ENCODE data around the gene ZDHHC14.

ZDHHC14 gene

GRCh38 chr6:157505912-157506491, 125.0 kb downstream of the ZDHHC14 start:
- Histone ChIP-seq H3K27ac (ENCODE audit: low read length) (no peak overlapping the region), H3K9ac (ENCODE audit: low read length in 2 of 2) (no peak overlapping the region), H3K27me3 (ENCODE audit: control insufficient read depth in 1 of 2, insufficient read depth in 2 of 2, low read length in 2 of 2) (no peaks in the 10 kb centered on the region), H3K4me1 (ENCODE audit: control insufficient read depth, insufficient read depth, low read length) (no peaks in the 10 kb centered on the region), H3K9me3 (ENCODE audit: control insufficient read depth in 2 of 2, low read length in 2 of 2) (peaks cover 0 to 5% of the 10 kb centered on the region in 2 donors), H3K4me3 (ENCODE audit: low read length in 2 of 2) (no peak overlapping the region), H3K36me3 (ENCODE audit: control insufficient read depth in 2 of 2, insufficient read depth in 2 of 2, low read length in 2 of 2) (no peaks in the 10 kb centered on the region)

GRCh38 chr6:157510323-157511188, 129.6 kb downstream of the ZDHHC14 start:
- Histone ChIP-seq H3K9ac (ENCODE audit: low read length in 2 of 2) (no peak overlapping the region), H3K27me3 (ENCODE audit: control insufficient read depth in 1 of 2, insufficient read depth in 2 of 2, low read length in 2 of 2) (no peaks in the 10 kb centered on the region), H3K27ac (ENCODE audit: low read length) (no peak overlapping the region), H3K4me1 (ENCODE audit: control insufficient read depth, insufficient read depth, low read length) (no peaks in the 10 kb centered on the region), H3K36me3 (ENCODE audit: control insufficient read depth in 2 of 2, insufficient read depth in 2 of 2, low read length in 2 of 2) (no peaks in the 10 kb centered on the region), H3K4me3 (ENCODE audit: low read length in 2 of 2) (no peak overlapping the region), H3K9me3 (ENCODE audit: control insufficient read depth in 2 of 2, low read length in 2 of 2) (peaks cover 0 to 5% of the 10 kb centered on the region in 2 donors)

- Histone ChIP-seq H3K27me3 (ENCODE audit: control insufficient read depth in 1 of 2, insufficient read depth in 2 of 2, low read length in 2 of 2) (no peaks in the 10 kb centered on the region), H3K4me3 (ENCODE audit: low read length in 2 of 2) (no peak overlapping the region)
Observed at GRCh38 chr6:157511682-157512381, 130.8 kb downstream of the ZDHHC14 start.

GRCh38 chr6:157512382-157512682, 131.3 kb downstream of the ZDHHC14 start:
- Histone ChIP-seq H3K4me3 (ENCODE audit: low read length in 2 of 2) (no peak overlapping the region), H3K4me1 (ENCODE audit: control insufficient read depth, insufficient read depth, low read length) (no peaks in the 10 kb centered on the region), H3K27me3 (ENCODE audit: control insufficient read depth in 1 of 2, insufficient read depth in 2 of 2, low read length in 2 of 2) (no peaks in the 10 kb centered on the region), H3K9me3 (ENCODE audit: control insufficient read depth in 2 of 2, low read length in 2 of 2) (no peaks in the 10 kb centered on the region), H3K36me3 (ENCODE audit: control insufficient read depth in 2 of 2, insufficient read depth in 2 of 2, low read length in 2 of 2) (no peaks in the 10 kb centered on the region), H3K9ac (ENCODE audit: low read length in 2 of 2) (no peak overlapping the region), H3K27ac (ENCODE audit: low read length) (no peak overlapping the region)

More at GRCh38 chr6:157511682-157512381, 130.8 kb downstream of the ZDHHC14 start:
- H3K9ac ChIP-seq (ENCODE audit: low read length in 2 of 2), result no peak overlapping the region
- no peak overlapping the region for H3K27ac ChIP-seq (ENCODE audit: low read length)
- no peaks in the 10 kb centered on the region for H3K4me1 ChIP-seq (ENCODE audit: control insufficient read depth, insufficient read depth, low read length)
- no peaks in the 10 kb centered on the region for H3K9me3 ChIP-seq (ENCODE audit: control insufficient read depth in 2 of 2, low read length in 2 of 2)
- H3K36me3 ChIP-seq (ENCODE audit: control insufficient read depth in 2 of 2, insufficient read depth in 2 of 2, low read length in 2 of 2), result no peaks in the 10 kb centered on the region

GRCh38 chr6:157513004-157513603, 132.1 kb downstream of the ZDHHC14 start:
- H3K27ac ChIP-seq (ENCODE audit: low read length), result no peak overlapping the region
- no peak overlapping the region for H3K4me3 ChIP-seq (ENCODE audit: low read length in 2 of 2)
- H3K9ac ChIP-seq (ENCODE audit: low read length in 2 of 2), result no peak overlapping the region
- no peaks in the 10 kb centered on the region for H3K4me1 ChIP-seq (ENCODE audit: control insufficient read depth, insufficient read depth, low read length)
- no peaks in the 10 kb centered on the region for H3K27me3 ChIP-seq (ENCODE audit: control insufficient read depth in 1 of 2, insufficient read depth in 2 of 2, low read length in 2 of 2)
- H3K9me3 ChIP-seq (ENCODE audit: control insufficient read depth in 2 of 2, low read length in 2 of 2), result no peaks in the 10 kb centered on the region
- no peaks in the 10 kb centered on the region for H3K36me3 ChIP-seq (ENCODE audit: control insufficient read depth in 2 of 2, insufficient read depth in 2 of 2, low read length in 2 of 2)

- Histone ChIP-seq H3K27me3 (ENCODE audit: control insufficient read depth in 1 of 2, insufficient read depth in 2 of 2, low read length in 2 of 2) (no peaks in the 10 kb centered on the region), H3K9ac (ENCODE audit: low read length in 2 of 2) (no peak overlapping the region)
Observed at GRCh38 chr6:157513619-157514485, 132.9 kb downstream of the ZDHHC14 start.

GRCh38 chr6:157514659-157515496, 133.9 kb downstream of the ZDHHC14 start:
- Histone ChIP-seq H3K9ac (ENCODE audit: low read length in 2 of 2) (no peak overlapping the region), H3K27ac (ENCODE audit: low read length) (no peak overlapping the region), H3K27me3 (ENCODE audit: control insufficient read depth in 1 of 2, insufficient read depth in 2 of 2, low read length in 2 of 2) (no peaks in the 10 kb centered on the region), H3K4me3 (ENCODE audit: low read length in 2 of 2) (no peak overlapping the region), H3K36me3 (ENCODE audit: control insufficient read depth in 2 of 2, insufficient read depth in 2 of 2, low read length in 2 of 2) (no peaks in the 10 kb centered on the region), H3K9me3 (ENCODE audit: control insufficient read depth in 2 of 2, low read length in 2 of 2) (no peaks in the 10 kb centered on the region), H3K4me1 (ENCODE audit: control insufficient read depth, insufficient read depth, low read length) (no peaks in the 10 kb centered on the region)

More at GRCh38 chr6:157513619-157514485, 132.9 kb downstream of the ZDHHC14 start:
- Histone ChIP-seq H3K4me3 (ENCODE audit: low read length in 2 of 2) (no peak overlapping the region), H3K4me1 (ENCODE audit: control insufficient read depth, insufficient read depth, low read length) (no peaks in the 10 kb centered on the region), H3K36me3 (ENCODE audit: control insufficient read depth in 2 of 2, insufficient read depth in 2 of 2, low read length in 2 of 2) (no peaks in the 10 kb centered on the region), H3K27ac (ENCODE audit: low read length) (no peak overlapping the region), H3K9me3 (ENCODE audit: control insufficient read depth in 2 of 2, low read length in 2 of 2) (no peaks in the 10 kb centered on the region)

- Histone ChIP-seq H3K36me3 (ENCODE audit: control insufficient read depth in 2 of 2, insufficient read depth in 2 of 2, low read length in 2 of 2) (no peaks in the 10 kb centered on the region), H3K4me3 (ENCODE audit: low read length in 2 of 2) (no peak overlapping the region), H3K27me3 (ENCODE audit: control insufficient read depth in 1 of 2, insufficient read depth in 2 of 2, low read length in 2 of 2) (no peaks in the 10 kb centered on the region), H3K27ac (ENCODE audit: low read length) (no peak overlapping the region), H3K9me3 (ENCODE audit: control insufficient read depth in 2 of 2, low read length in 2 of 2) (no peaks in the 10 kb centered on the region), H3K9ac (ENCODE audit: low read length in 2 of 2) (no peak overlapping the region), H3K4me1 (ENCODE audit: control insufficient read depth, insufficient read depth, low read length) (no peaks in the 10 kb centered on the region)
Observed at GRCh38 chr6:157516319-157517026, 135.5 kb downstream of the ZDHHC14 start.

- Histone ChIP-seq H3K36me3 (ENCODE audit: control insufficient read depth in 2 of 2, insufficient read depth in 2 of 2, low read length in 2 of 2) (no peaks in the 10 kb centered on the region), H3K4me1 (ENCODE audit: control insufficient read depth, insufficient read depth, low read length) (no peaks in the 10 kb centered on the region), H3K4me3 (ENCODE audit: low read length in 2 of 2) (no peak overlapping the region), H3K27ac (ENCODE audit: low read length) (no peak overlapping the region), H3K9me3 (ENCODE audit: control insufficient read depth in 2 of 2, low read length in 2 of 2) (no peaks in the 10 kb centered on the region), H3K9ac (ENCODE audit: low read length in 2 of 2) (no peak overlapping the region), H3K27me3 (ENCODE audit: control insufficient read depth in 1 of 2, insufficient read depth in 2 of 2, low read length in 2 of 2) (no peaks in the 10 kb centered on the region)
Observed at GRCh38 chr6:157517601-157518359, 136.8 kb downstream of the ZDHHC14 start.
